ENCODE measurements around the gene MTG2. TPM values are rescaled to one million over a fixed set of nuclear protein-coding genes. Genes with fewer than 3 reads are reported as not detected.

MTG2 gene
- total RNA-seq, 1 donor from 2014 or later: 42.1 TPM

DNA sequence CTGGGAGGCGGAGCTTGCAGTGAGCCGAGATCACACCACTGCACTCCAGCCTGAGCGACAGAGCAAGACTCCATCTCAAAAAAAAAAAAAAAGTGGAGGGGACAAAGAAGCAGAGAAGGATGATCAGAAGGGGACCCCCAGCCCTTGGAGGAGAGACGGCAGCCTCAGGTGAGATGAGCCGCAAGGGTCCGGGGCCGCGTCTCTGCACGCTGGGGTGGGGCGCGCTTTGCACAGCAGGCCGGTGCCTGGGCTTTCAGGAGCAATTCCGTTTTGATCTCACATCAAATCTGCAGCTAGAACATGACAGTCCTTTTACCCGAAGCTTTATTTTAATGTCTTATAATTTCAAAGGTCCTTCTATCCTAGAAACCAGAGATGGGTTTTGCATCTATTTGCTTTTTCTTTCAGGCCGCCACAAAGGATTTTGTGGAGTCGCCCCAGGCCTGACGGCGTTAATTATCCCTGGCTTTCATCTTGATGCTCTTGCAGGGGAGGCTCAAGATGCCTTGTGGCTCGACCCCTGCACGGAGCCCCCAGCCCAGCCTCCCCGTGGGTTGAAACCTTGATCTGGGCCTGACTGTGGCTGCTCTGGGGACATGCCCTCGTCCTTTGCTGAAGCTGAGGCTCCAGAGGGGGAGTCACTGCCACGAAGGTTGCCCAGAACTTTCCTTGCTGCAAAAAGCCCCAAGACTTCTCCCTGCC, 20.0 kb downstream of the MTG2 start:
- intact Hi-C loops (cut with micrococcal nuclease): no loop called here

GRCh38 chr20:62203378-62204030, 20.7 kb downstream of the MTG2 start:
- intact Hi-C loops (cut with micrococcal nuclease): no loop called here

DNA sequence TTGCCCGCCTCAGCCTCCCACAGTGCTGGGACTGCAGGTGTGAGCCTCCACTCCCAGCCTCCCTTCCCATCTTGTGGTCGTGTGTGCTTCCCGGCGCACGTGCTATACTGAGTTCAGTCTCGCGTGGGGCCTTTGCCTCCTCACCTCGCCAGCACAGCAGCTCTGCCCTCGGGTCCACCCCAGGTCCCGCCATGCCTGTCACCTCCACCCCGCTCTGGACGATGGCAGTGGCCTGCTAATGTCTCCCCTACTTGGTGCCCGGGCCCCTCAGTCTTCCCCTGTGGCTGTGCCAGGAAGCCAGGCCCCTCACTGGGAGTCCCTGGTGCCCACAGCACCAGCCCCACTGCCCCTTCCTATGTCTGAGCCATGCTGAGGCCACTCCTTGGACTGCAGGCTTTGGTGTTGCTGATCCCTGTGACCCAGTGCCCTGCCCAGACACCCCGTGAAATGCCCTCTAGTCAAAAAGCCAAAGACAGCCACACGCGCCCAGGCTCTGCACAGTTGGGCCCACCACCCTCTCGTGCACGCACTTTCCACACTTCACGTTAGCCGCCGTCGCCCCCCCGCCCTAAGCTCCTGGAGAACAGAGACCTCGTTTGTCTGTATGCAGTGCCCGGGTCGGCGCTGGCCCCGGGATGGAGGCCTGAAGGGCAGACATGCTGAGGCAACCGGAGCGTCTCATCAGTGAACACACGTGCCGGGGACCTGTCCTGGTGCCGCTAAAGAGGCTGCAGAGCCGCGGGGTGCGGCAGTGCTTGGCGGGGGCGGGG, 23.0 kb downstream of the MTG2 start:
- intact Hi-C loops (cut with micrococcal nuclease): no loop called here

DNA sequence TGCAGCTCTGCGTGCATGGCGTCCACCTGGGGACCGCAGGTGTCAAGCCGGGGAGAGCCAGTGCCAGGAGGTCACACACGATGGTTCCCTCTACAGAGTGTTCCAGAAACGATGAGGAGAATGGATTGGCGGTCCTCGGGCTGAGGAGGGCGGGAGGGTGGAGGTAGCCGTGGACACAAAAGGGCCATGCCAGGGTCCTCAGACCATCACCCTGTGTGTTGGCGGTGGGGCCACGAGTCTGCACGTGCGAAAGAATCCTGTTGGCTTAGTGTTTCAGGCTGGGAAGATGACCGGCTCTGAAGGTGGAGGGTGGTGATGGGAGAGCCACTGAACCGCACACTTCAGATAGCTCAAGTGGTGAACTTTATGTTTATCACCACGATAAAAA, 23.6 kb downstream of the MTG2 start:
- intact Hi-C loops (cut with micrococcal nuclease): no loop called here

- intact Hi-C loops (cut with micrococcal nuclease): no loop called here
These were observed 25.4 kb downstream of the MTG2 start for GRCh38 chr20:62208061-62208794.

GRCh38 chr20:62208795-62209755, 26.2 kb downstream of the MTG2 start:
- intact Hi-C loops (cut with micrococcal nuclease): no loop called here

DNA sequence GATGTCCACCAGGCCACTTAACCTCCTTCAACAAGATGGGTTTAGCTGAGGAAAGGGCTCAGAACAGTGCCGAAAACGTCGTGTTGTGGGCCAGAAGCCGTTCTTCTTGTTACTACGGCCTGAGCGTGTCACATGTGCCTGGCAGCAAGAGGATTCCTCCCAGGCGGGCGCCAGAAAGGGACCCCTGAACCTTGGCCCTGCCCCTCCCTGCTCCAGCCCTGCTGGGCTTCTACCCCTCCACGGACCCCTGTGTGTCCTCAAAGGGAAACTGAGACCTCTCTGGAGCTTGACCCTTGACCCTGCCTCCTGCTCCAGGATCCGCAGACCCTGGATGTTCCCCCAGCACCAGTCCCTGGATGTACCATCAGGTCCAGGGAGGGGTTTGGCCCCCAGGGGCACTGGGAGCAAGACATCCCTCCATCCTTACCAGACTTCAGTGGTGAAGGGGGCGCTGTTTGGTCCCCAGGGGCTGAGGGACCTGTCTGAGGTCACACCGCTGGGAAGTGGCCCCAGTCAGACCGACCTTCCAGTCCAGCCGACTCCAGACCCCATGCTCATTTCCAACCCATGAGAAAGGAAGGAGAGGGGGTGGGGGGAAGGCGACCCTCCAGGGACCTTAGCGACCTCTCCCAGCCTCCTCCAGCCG, 27.1 kb downstream of the MTG2 start:
- intact Hi-C loops (cut with micrococcal nuclease): no loop called here

DNA sequence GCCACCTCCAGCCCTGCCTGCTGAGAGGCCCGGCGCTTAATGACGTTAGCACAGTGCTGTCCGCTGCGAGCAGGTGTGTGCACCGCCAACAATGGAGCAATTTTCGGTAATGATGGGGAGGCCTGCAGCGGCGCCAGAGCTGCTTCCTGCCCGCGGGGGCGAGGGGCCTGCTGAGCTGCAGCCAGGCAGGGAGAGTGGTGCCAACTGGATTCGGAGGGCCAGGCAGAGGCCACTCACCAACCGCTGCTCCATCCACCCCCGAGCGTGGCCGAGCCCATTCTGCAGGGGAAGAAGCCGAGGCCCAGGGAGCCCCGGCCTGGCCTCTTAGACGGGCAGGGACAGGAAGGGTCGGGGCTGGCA, 27.6 kb downstream of the MTG2 start:
- intact Hi-C loops (cut with micrococcal nuclease): no loop called here

DNA sequence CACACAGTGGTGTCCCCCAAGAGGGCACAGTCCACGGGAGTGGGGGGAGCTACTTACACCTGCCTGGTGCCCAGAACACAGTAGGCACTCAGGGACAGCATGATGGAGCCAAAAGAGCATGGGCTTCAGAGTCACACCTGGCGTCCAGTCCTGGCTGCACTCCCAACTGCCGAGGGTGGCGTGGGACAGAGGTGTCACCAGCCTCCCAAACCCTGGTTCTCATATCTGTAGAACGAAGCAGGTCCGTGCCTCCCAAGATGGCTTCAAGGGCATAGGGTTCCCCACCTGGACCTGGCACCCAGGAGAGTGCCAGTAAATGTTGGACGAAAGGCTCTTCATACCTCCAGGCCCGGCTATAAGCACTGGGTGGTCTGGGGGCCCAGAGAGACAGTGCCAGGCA, 28.4 kb downstream of the MTG2 start:
- intact Hi-C loops (cut with micrococcal nuclease): no loop called here

- intact Hi-C loops (cut with micrococcal nuclease): no loop called here
These were observed 29.0 kb downstream of the MTG2 start for GRCh38 chr20:62211769-62212288.

GRCh38 chr20:62212299-62212698, 29.5 kb downstream of the MTG2 start:
- intact Hi-C loops (cut with micrococcal nuclease): no loop called here

GRCh38 chr20:62214067-62214466, 31.2 kb downstream of the MTG2 start:
- intact Hi-C loops (cut with micrococcal nuclease): no loop called here

DNA sequence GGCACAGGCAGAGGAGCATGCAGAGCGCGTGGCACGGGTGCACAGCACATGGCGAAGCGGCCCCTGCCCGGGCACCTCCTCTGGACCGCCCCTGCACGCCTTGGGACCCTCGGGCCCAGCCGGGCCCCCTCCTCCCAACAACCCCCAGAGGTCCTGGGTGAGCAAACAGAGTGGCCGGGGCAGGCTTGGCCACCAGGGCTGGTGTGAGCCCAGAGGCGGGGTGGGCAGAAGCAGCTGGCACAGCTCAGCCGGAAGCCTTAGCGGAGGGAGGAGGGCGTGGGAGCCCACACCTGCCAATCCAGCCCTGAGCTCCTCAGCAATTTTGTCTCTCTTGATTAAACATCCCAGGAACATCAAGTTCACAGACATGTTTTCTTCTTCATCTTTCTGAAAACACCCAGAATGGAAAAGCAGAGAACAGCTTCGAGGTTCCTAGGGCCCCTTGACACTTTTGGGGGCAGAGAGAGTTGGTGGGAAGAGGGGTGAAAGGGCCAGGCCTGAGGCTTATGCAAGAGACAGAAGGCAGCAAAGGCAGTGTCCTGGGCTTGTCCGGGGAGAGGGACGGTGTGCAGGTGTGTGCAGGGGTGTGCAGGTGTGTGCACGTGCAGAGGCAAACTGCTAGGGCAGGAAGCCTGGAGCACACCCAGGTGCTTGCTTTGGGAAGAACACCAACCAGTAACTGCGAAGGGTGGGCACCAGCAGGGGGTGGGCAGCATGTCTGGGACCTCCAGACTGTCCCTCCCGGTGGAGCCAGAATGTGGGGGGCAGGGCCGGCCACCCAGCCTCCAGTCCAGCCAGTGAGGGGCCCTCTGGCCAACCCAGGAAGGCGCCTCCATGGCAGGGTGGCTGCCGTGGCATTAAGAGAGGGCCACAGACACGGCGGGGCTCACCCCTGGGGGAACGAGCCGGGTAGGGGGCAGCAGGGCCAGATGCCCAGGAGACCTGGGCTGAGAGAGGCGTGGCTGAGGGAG, 32.5 kb downstream of the MTG2 start:
- intact Hi-C loops (cut with micrococcal nuclease): no loop called here

- intact Hi-C loops (cut with micrococcal nuclease): no loop called here
These were observed 33.3 kb downstream of the MTG2 start for GRCh38 chr20:62215991-62216635.

- intact Hi-C loops (cut with micrococcal nuclease): no loop called here
These were observed 34.1 kb downstream of the MTG2 start for GRCh38 chr20:62216636-62217566.

- intact Hi-C loops (cut with micrococcal nuclease): no loop called here
These were observed 35.3 kb downstream of the MTG2 start for GRCh38 chr20:62217913-62218773.

All from T-helper 1 cell treated with Interleukin-12 subunit alpha and Interleukin-12 subunit beta and Interleukin-4 antibody, amounts not matched to agents 30 ng/mL and 1 ng/mL, for 36 hours (primary cell).